NB4 (cell line): ENCODE measurements around the gene PLA2G1B.

Source experiments
- DNase-seq: peaks from one replicate; pipeline ENCODE4 v3.0.0; 2010; ENCODE audit warnings: low read depth
- H3K4me3 ChIP-seq: one replicate; pipeline ENCODE4 v1.5.1; 2011; ENCODE audit warnings: mild to moderate bottlenecking, low read depth, low read length, moderate library complexity
- CTCF ChIP-seq: IDR thresholded peaks from one replicate; pipeline ENCODE4 v1.5.1; 2012; ENCODE audit warnings: low read depth, low read length
- MYC ChIP-seq: IDR thresholded peaks from 2 replicates; pipeline ENCODE4 v1.6.1; 2011; ENCODE audit warnings: low read depth, low read length
- POLR2A ChIP-seq: IDR thresholded peaks from 2 replicates; pipeline ENCODE4 v1.6.1; 2011; ENCODE audit warnings: mild to moderate bottlenecking; ENCODE audit not compliant: insufficient read length; ENCODE audit errors: extremely low read depth
- TF ChIP-seq, protein P1 (sequence below): IDR thresholded peaks from 2 replicates; pipeline ENCODE4 v1.6.1; 2011; ENCODE audit warnings: low read depth, low read length

The PLA2G1B gene

GRCh38 chr12:120356567-120357030 lies 29.0 kb upstream of the PLA2G1B start:
- peak overlapping the region; percentile 22 for H3K4me3 ChIP-seq
- DNase-seq, result peak; percentile 99
- no peak for TF ChIP-seq POLR2A
- peak; percentile 94 for TF ChIP-seq CTCF
- TF ChIP-seq MYC, result peak; percentile 78
- TF ChIP-seq, protein P1, sequence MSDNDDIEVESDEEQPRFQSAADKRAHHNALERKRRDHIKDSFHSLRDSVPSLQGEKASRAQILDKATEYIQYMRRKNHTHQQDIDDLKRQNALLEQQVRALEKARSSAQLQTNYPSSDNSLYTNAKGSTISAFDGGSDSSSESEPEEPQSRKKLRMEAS, result peak; percentile 61; the same call in 1 of the 2 replicates

GRCh38 chr12:120353556-120354317 lies 26.2 kb upstream of the PLA2G1B start:
- no peak overlapping the region for H3K4me3 ChIP-seq
- DNase-seq, result no peak
- TF ChIP-seq POLR2A (no peak), CTCF (no peak), MYC (no peak)
- TF ChIP-seq, protein P1, result no peak

DNA sequence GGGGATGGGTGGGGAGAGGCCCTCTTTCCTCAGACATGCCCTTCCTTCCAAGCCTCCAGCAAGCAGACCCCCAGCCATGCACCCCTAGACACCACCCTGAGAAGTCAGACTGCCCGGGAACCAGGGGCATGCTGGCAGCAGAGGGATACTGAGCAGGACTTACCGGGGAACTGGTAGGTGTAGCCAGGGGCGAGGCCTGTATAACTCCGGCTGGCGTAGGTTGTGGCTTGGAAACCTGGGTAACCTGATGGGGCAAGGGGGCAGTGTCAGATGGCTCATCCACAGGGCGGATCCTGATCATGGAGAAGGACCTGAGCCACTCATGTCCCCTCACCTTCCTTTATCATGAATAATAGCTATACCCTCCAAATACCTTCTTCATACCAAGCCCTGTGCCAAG lies 25.6 kb upstream of the PLA2G1B start:
- DNase-seq, result no peak
- TF ChIP-seq MYC, result no peak
- H3K4me3 ChIP-seq, result no peak overlapping the region

DNA sequence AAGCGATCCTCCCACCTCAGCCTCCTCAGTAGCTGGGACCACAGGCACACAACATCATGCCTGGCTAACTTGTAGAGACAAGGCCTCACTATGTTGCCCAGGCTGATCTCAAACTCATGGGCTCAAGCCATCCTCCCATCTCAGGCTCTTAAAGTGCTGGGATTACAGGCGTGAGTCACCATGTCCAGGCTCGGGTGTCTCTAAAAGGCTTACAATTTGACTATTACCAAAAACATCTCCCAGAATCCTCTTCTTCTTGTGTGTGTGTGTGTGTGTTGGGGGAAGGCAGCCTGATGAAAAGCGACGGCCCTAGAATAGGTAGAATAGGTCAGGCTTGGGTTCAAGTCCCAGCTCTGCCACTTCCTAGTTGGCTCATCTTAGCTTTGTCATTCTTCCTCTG lies 24.5 kb upstream of the PLA2G1B start:
- no peak for TF ChIP-seq MYC
- TF ChIP-seq, protein P1, result no peak
- TF ChIP-seq POLR2A, result no peak
- no peak for TF ChIP-seq CTCF
- no peak overlapping the region for H3K4me3 ChIP-seq
- no peak for DNase-seq

DNA sequence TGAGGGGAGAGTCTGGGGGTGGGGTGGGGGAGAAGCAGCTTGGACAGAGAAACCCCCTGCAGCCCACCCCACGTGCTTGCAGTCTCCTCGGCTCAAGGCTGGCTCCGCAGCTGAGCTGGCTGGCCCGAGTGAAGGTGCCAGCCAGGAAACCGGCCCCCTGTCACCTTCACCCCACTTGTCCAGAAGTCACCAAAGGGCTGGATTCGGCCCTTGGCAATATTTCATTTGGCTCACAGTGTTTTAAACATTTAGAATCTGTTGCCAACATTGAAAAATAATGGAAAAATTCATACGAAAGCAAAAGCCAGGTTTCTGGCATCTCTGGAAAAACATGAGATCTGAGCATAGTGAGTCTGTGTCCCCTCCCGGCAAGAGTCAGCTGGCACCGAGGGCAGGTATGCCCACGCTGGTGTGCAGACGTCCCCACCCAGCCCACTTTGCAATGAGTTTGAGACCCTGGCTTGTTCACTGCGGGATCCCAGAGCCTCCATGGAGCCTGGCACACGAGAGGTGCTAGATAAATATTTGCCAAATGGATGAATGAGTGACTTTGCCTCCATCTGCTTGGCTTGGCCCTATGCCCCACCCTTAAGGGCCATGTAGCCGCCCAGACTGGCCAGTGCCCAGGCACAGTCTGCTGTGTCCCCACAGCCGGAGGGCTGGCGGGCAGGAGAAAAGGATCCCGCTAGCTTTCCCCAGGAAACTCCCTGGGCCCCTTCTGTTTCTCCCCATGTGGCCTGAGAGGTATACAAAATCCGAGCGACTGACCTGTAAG lies 23.2 kb upstream of the PLA2G1B start:
- no peak for DNase-seq
- TF ChIP-seq CTCF, result no peak
- no peak for TF ChIP-seq MYC
- TF ChIP-seq, protein P1, result no peak
- TF ChIP-seq POLR2A, result no peak
- no peak overlapping the region for H3K4me3 ChIP-seq

DNA sequence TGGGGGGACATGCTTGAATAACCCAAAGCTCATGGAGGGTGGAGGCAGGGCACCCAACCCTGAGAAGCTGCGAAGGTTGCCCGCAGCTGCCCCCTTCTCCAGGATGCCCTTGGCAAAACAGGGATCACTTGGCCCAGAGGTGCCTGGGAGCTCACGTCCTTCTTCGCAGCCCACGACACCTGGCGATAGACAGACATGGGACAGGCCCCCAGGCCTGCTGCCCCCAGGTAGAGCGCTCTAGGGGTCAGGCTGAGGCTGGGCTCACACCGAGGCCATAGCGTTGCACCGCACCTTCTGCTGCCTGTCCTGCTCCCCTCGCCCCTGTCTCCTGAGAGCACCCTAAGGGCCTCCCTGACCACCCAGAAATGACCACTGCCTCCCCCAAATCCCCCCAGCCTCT lies 20.2 kb upstream of the PLA2G1B start:
- H3K4me3 ChIP-seq, result no peak overlapping the region
- TF ChIP-seq POLR2A (no peak), MYC (no peak), CTCF (no peak)
- TF ChIP-seq, protein P1, result no peak
- no peak for DNase-seq
